Type B pancreatic cell (in vitro differentiated cells): ENCODE results near the gene UBE2G2. TPM values are rescaled to one million over a fixed set of nuclear protein-coding genes. Genes with fewer than 3 reads are reported as not detected.
A peak's percentile ranks its signal among the peaks of the same experiment; 100 is the strongest.

Source experiments
- DNase-seq: peaks from one replicate; pipeline ENCODE4 v3.0.0; 2021; ENCODE audit warnings: mixed read lengths; ENCODE audit not compliant: unreplicated experiment; ENCODE audit errors: extremely low spot score
- H3K27ac Mint-ChIP-seq: 2 replicates; pipeline ENCODE4 v1.8.0; 2021; ENCODE audit warnings: mild to moderate bottlenecking, mixed read lengths
- H3K27me3 Mint-ChIP-seq: 2 replicates; pipeline ENCODE4 v1.8.0; 2021; ENCODE audit warnings: mixed read lengths
- H3K36me3 Mint-ChIP-seq: 2 replicates; pipeline ENCODE4 v1.8.0; 2021; ENCODE audit warnings: mixed read lengths
- H3K4me1 Mint-ChIP-seq: one replicate; pipeline ENCODE4 v1.8.0; 2021; ENCODE audit warnings: mixed read lengths; ENCODE audit not compliant: unreplicated experiment
- H3K4me3 Mint-ChIP-seq: 2 replicates; pipeline ENCODE4 v1.8.0; 2021; ENCODE audit warnings: mild to moderate bottlenecking, mixed read lengths
- H3K9me3 Mint-ChIP-seq: 2 replicates; pipeline ENCODE4 v1.8.0; 2021; ENCODE audit warnings: mixed read lengths
- total RNA-seq: library from RNA; stranded (reverse); gene quantifications from 2 replicates; pipeline ENCODE4 v1.2.1, GENCODE V29; 2021; ENCODE audit warnings: low replicate concordance
- TF ChIP-seq, protein P1 (sequence below): fragments of 200-600 bp; sonication (generic); conservative IDR thresholded peaks from 2 replicates; pipeline ENCODE4 v1.5.0; 2021; ENCODE audit warnings: antibody characterized with exemption, mild to moderate bottlenecking

UBE2G2 gene
- total RNA-seq, 1 donor from 2014 or later, result 92.4 TPM

DNA sequence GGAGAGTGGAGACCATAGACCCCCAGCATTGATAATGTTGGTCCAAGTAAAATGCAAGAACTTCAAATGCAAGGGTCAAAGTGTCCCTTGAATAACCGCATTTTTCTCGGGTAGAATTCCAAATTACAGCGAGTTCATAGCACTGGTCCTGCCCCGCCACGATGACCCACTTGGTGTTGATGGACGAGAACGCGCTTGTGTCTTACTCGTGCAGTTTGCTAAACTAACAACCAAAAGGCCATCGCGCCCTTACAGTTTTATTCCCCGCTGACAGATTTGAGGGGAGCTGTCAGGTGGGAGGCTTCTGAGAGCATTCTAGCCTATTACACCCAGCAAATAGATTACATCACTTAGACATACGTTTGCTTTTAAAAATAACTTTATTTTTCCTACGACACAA lies 72.9 kb downstream of the UBE2G2 start:
- peaks cover 34% of the 10 kb centered on the region for H3K27me3 Mint-ChIP-seq
- no peak overlapping the region for H3K27ac Mint-ChIP-seq

GRCh38 chr21:44727757-44728156 lies 73.9 kb downstream of the UBE2G2 start:
- Mint-ChIP-seq H3K27ac (no peak overlapping the region), H3K27me3 (peaks cover 36% of the 10 kb centered on the region), H3K4me1 (peaks cover 6% of the 10 kb centered on the region), H3K36me3 (no peaks in the 10 kb centered on the region), H3K9me3 (no peaks in the 10 kb centered on the region), H3K4me3 (no peak overlapping the region)
- TF ChIP-seq, protein P1, sequence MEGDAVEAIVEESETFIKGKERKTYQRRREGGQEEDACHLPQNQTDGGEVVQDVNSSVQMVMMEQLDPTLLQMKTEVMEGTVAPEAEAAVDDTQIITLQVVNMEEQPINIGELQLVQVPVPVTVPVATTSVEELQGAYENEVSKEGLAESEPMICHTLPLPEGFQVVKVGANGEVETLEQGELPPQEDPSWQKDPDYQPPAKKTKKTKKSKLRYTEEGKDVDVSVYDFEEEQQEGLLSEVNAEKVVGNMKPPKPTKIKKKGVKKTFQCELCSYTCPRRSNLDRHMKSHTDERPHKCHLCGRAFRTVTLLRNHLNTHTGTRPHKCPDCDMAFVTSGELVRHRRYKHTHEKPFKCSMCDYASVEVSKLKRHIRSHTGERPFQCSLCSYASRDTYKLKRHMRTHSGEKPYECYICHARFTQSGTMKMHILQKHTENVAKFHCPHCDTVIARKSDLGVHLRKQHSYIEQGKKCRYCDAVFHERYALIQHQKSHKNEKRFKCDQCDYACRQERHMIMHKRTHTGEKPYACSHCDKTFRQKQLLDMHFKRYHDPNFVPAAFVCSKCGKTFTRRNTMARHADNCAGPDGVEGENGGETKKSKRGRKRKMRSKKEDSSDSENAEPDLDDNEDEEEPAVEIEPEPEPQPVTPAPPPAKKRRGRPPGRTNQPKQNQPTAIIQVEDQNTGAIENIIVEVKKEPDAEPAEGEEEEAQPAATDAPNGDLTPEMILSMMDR, result no peak
- peak; percentile 67 for DNase-seq

More for the DNA sequence above, 72.9 kb downstream of the UBE2G2 start:
- no peaks in the 10 kb centered on the region for H3K9me3 Mint-ChIP-seq
- H3K36me3 Mint-ChIP-seq, result no peaks in the 10 kb centered on the region
- H3K4me1 Mint-ChIP-seq, result no peaks in the 10 kb centered on the region
- H3K4me3 Mint-ChIP-seq, result no peak overlapping the region
- TF ChIP-seq, protein P1, result no peak
- DNase-seq, result peak; percentile 32

DNA sequence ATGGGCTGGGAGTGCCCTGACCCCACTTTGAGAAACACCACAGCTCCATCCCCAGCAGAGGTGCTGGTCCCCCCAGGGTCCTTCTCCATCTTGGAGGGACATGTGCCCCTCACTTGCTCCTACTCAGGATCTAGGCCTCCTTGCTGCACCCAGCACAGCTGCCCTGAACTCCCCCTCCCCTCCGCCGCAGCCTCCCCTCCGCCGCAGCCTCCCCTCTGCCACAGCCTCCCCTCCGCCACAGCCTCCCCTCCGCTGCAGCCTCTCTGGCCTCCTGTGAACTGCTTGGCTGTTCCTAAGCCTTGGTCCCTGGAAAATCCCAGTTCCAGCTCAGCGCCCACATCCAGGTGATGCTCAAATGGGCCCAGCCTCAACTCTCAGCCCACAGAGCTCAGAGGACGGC lies 74.3 kb downstream of the UBE2G2 start:
- peak; percentile 60 for DNase-seq
- Mint-ChIP-seq H3K27me3 (peaks cover 39% of the 10 kb centered on the region), H3K27ac (no peak overlapping the region), H3K4me1 (peaks cover 10% of the 10 kb centered on the region), H3K9me3 (no peaks in the 10 kb centered on the region), H3K4me3 (no peak overlapping the region), H3K36me3 (no peaks in the 10 kb centered on the region)
- TF ChIP-seq, protein P1, result no peak

DNA sequence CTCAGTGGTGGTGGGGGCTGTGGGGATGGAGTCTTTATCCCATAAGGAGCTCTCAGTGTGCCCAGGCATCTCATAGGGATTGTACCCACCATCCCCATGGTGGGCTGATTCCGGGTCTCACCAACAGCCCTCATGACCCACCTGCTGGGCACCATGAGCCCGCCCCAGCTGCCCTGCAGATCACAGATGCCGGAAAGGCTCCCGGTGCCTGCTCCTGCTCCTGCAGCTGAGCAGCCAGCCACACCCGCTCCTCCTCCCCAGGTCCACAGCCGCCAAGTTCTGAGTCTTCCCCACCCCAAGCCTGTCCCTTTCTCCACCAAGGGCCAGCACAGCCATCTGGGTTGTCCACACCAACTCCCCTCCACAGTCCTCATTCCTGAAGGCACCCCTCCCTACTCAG lies 74.8 kb downstream of the UBE2G2 start:
- TF ChIP-seq, protein P1, result no peak
- Mint-ChIP-seq H3K4me1 (peaks cover 10% of the 10 kb centered on the region), H3K4me3 (no peak overlapping the region), H3K36me3 (no peaks in the 10 kb centered on the region), H3K27ac (no peak overlapping the region), H3K9me3 (no peaks in the 10 kb centered on the region), H3K27me3 (peaks cover 36% of the 10 kb centered on the region)
- DNase-seq, result peak; percentile 56

- Mint-ChIP-seq H3K4me1 (peaks cover 10% of the 10 kb centered on the region), H3K4me3 (no peak overlapping the region), H3K27me3 (peaks cover 29% of the 10 kb centered on the region), H3K9me3 (no peaks in the 10 kb centered on the region), H3K27ac (no peak overlapping the region), H3K36me3 (no peaks in the 10 kb centered on the region)
- DNase-seq, result peak; percentile 43
- TF ChIP-seq, protein P1, result no peak
Observed at GRCh38 chr21:44724926-44725325, 76.7 kb downstream of the UBE2G2 start.

- TF ChIP-seq, protein P1, result no peak
- DNase-seq, result peak; percentile 65
- Mint-ChIP-seq H3K27ac (no peak overlapping the region), H3K4me1 (peaks cover 10% of the 10 kb centered on the region), H3K36me3 (no peaks in the 10 kb centered on the region), H3K27me3 (peaks cover 35% of the 10 kb centered on the region), H3K4me3 (peak overlapping the region; percentile 45), H3K9me3 (no peaks in the 10 kb centered on the region)
Observed at GRCh38 chr21:44724196-44724595, 77.4 kb downstream of the UBE2G2 start.
